HG02642 (cell line): Measurements from ENCODE around the gene PTPRT.
"Not testable (repeated sequence)": the region's sequence is repeated elsewhere in the genome, so short reads cannot be mapped to it uniquely, and the experiment has no call there.

Experiments used
- ATAC-seq: cut with Tn5 transposase; IDR thresholded peaks from one replicate; pipeline ENCODE4 v1.9.1; 2021; ENCODE audit warnings: mild to moderate bottlenecking; ENCODE audit not compliant: unreplicated experiment, poor library complexity

The PTPRT gene

GRCh38 chr20:42941629-42942028 is 248.1 kb downstream of the PTPRT start:
- no peak for ATAC-seq

GRCh38 chr20:42938441-42939205 is 251.1 kb downstream of the PTPRT start:
- ATAC-seq: no peak

GRCh38 chr20:42936482-42936881 is 253.2 kb downstream of the PTPRT start:
- no peak for ATAC-seq

- ATAC-seq: no peak
Measured at GRCh38 chr20:42924215-42924614, 265.5 kb downstream of the PTPRT start.

GRCh38 chr20:42923348-42923918 is 266.3 kb downstream of the PTPRT start:
- ATAC-seq: no peak

GRCh38 chr20:42920776-42921175 is 268.9 kb downstream of the PTPRT start:
- ATAC-seq: no peak

GRCh38 chr20:42919316-42919715 is 270.4 kb downstream of the PTPRT start:
- no peak for ATAC-seq

GRCh38 chr20:42915081-42915480 is 274.6 kb downstream of the PTPRT start:
- ATAC-seq: no peak

- ATAC-seq: no peak
Measured at GRCh38 chr20:42914302-42914701, 275.4 kb downstream of the PTPRT start.

GRCh38 chr20:42910808-42911207 is 278.9 kb downstream of the PTPRT start:
- not testable (repeated sequence) for ATAC-seq

GRCh38 chr20:42907730-42908129 is 282.0 kb downstream of the PTPRT start:
- no peak for ATAC-seq

GRCh38 chr20:42906120-42906519 is 283.6 kb downstream of the PTPRT start:
- no peak for ATAC-seq

- no peak for ATAC-seq
Measured at GRCh38 chr20:42902509-42902908, 287.2 kb downstream of the PTPRT start.

- ATAC-seq: no peak
Measured at GRCh38 chr20:42901689-42902440, 287.8 kb downstream of the PTPRT start.

GRCh38 chr20:42900764-42901163 is 288.9 kb downstream of the PTPRT start:
- not testable (repeated sequence) for ATAC-seq

GRCh38 chr20:42895020-42895419 is 294.7 kb downstream of the PTPRT start:
- ATAC-seq: no peak

- ATAC-seq: no peak
Measured at GRCh38 chr20:42894483-42894882, 295.2 kb downstream of the PTPRT start.

GRCh38 chr20:42889517-42889916 is 300.2 kb downstream of the PTPRT start:
- no peak for ATAC-seq

- ATAC-seq: no peak
Measured at GRCh38 chr20:42887281-42887680, 302.4 kb downstream of the PTPRT start.

- ATAC-seq: no peak
Measured at GRCh38 chr20:42886801-42887200, 302.9 kb downstream of the PTPRT start.

- ATAC-seq: no peak
Measured at GRCh38 chr20:42886046-42886445, 303.7 kb downstream of the PTPRT start.
